Mesenchymal stem cell (in vitro differentiated cells and primary cell): ENCODE data around the gene PTPRG.
A peak's percentile ranks its signal among the peaks of the same experiment; 100 is the strongest.

Source experiments
- DNase-seq: peaks from one replicate; pipeline ENCODE4 v3.0.0-alpha.2; 2013
- H2AFZ ChIP-seq: one replicate; pipeline ENCODE4 v1.6.1; 2013; ENCODE audit warnings: low read depth, mild to moderate bottlenecking, control low read depth, inconsistent platforms, low read length, moderate library complexity
- H2AK5ac ChIP-seq: 2 replicates; pipeline ENCODE4 v1.6.1; 2013; ENCODE audit warnings: low read length, moderate library complexity, mild to moderate bottlenecking, inconsistent platforms; ENCODE audit not compliant: severe bottlenecking
- H2BK120ac ChIP-seq: one replicate; pipeline ENCODE4 v1.6.1; 2013; ENCODE audit warnings: low read depth, mild to moderate bottlenecking, inconsistent platforms, low read length, moderate library complexity
- H2BK12ac ChIP-seq, 2 experiments: one replicate each; pipeline ENCODE4 v1.6.1; 2013; ENCODE audit warnings: inconsistent platforms in 2 of 2, low read length in 2 of 2, mild to moderate bottlenecking in 2 of 2, moderate library complexity in 2 of 2, control low read depth in 1 of 2
- H2BK15ac ChIP-seq: one replicate; pipeline ENCODE4 v1.6.1; 2013; ENCODE audit warnings: mild to moderate bottlenecking, low read depth, inconsistent platforms; ENCODE audit not compliant: poor library complexity, severe bottlenecking
- H2BK5ac ChIP-seq: 2 replicates; pipeline ENCODE4 v1.6.1; 2013; ENCODE audit warnings: low read depth, mild to moderate bottlenecking, low read length, control low read depth, inconsistent platforms; ENCODE audit not compliant: poor library complexity, severe bottlenecking
- H3K14ac ChIP-seq, 2 experiments: one replicate each; pipeline ENCODE4 v1.6.1; 2013; ENCODE audit warnings: inconsistent platforms in 2 of 2, low read length in 2 of 2, control low read depth in 1 of 2, mild to moderate bottlenecking in 1 of 2, moderate library complexity in 1 of 2
- H3K18ac ChIP-seq, 2 experiments: one replicate each; pipeline ENCODE4 v1.6.1; 2013; ENCODE audit warnings: inconsistent platforms in 2 of 2, low read length in 2 of 2, control low read depth in 1 of 2, low read depth in 1 of 2, mild to moderate bottlenecking in 1 of 2
- H3K23ac ChIP-seq, 2 experiments: one replicate each; pipeline ENCODE4 v1.6.1; 2013; ENCODE audit warnings: inconsistent platforms in 2 of 2, low read length in 2 of 2, mild to moderate bottlenecking in 2 of 2, moderate library complexity in 2 of 2, control low read depth in 1 of 2
- H3K27ac ChIP-seq: 2 replicates; pipeline ENCODE4 v1.5.1; 2013; ENCODE audit warnings: mild to moderate bottlenecking, moderate library complexity, low read length, control low read depth, inconsistent platforms; ENCODE audit not compliant: poor library complexity, severe bottlenecking
- H3K27me3 ChIP-seq, 2 experiments: 2 replicates each; pipeline versions ENCODE4 v1.6.1 to v1.7.0; 2013; ENCODE audit warnings: low read length in 2 of 2, mild to moderate bottlenecking in 2 of 2, moderate library complexity in 2 of 2, control low read depth in 1 of 2, inconsistent platforms in 1 of 2; ENCODE audit not compliant: control insufficient read depth in 1 of 2, insufficient read depth in 1 of 2
- H3K36me3 ChIP-seq, 2 experiments: 2 replicates each; pipeline versions ENCODE4 v1.6.1 to v1.7.0; 2013; ENCODE audit warnings: low read length in 2 of 2, control low read depth in 1 of 2, inconsistent platforms in 1 of 2, low read depth in 1 of 2, mild to moderate bottlenecking in 1 of 2; ENCODE audit not compliant: insufficient read depth in 2 of 2, control insufficient read depth in 1 of 2
- H3K4ac ChIP-seq, 2 experiments: one replicate each; pipeline ENCODE4 v1.6.1; 2013; ENCODE audit warnings: inconsistent platforms in 2 of 2, low read length in 2 of 2, mild to moderate bottlenecking in 2 of 2, moderate library complexity in 2 of 2, control low read depth in 1 of 2, low read depth in 1 of 2
- H3K4me1 ChIP-seq: 2 replicates; pipeline ENCODE4 v1.6.1; 2013; ENCODE audit warnings: low read depth, low read length, control low read depth; ENCODE audit not compliant: control insufficient read depth, insufficient read depth
- H3K4me2 ChIP-seq: 2 replicates; pipeline ENCODE4 v1.6.1; 2013; ENCODE audit warnings: low read length, mild to moderate bottlenecking, inconsistent platforms; ENCODE audit not compliant: poor library complexity, severe bottlenecking
- H3K4me3 ChIP-seq, 2 experiments: 2 replicates each; pipeline versions ENCODE4 v1.5.1 to v1.7.0; 2013; ENCODE audit warnings: low read length in 2 of 2, mild to moderate bottlenecking in 2 of 2, control low read depth in 1 of 2, low read depth in 1 of 2; ENCODE audit not compliant: insufficient read depth in 1 of 2
- H3K79me1 ChIP-seq: replicated peaks from 2 replicates; pipeline ENCODE4 v1.6.1; 2013; ENCODE audit warnings: mild to moderate bottlenecking, control low read depth, low read length, inconsistent platforms; ENCODE audit not compliant: poor library complexity, severe bottlenecking
- H3K9ac ChIP-seq: 2 replicates; pipeline ENCODE4 v1.7.0; 2013; ENCODE audit warnings: mild to moderate bottlenecking, low read length, moderate library complexity
- H3K9me3 ChIP-seq: 2 replicates; pipeline ENCODE4 v1.7.0; 2013; ENCODE audit warnings: mild to moderate bottlenecking, low read length; ENCODE audit not compliant: control insufficient read depth
- H4K8ac ChIP-seq: one replicate; pipeline ENCODE4 v1.6.1; 2013; ENCODE audit warnings: inconsistent platforms, mild to moderate bottlenecking, low read length, moderate library complexity
- H4K91ac ChIP-seq: one replicate; pipeline ENCODE4 v1.6.1; 2013; ENCODE audit warnings: mild to moderate bottlenecking, low read length, inconsistent platforms
- WGBS: methylation state at CpG from one replicate; pipeline ENCODE4 v1.1.7; 2013; ENCODE audit warnings: mixed read lengths; 5-methylcytosine and 5-hydroxymethylcytosine counted together

PTPRG gene

DNA sequence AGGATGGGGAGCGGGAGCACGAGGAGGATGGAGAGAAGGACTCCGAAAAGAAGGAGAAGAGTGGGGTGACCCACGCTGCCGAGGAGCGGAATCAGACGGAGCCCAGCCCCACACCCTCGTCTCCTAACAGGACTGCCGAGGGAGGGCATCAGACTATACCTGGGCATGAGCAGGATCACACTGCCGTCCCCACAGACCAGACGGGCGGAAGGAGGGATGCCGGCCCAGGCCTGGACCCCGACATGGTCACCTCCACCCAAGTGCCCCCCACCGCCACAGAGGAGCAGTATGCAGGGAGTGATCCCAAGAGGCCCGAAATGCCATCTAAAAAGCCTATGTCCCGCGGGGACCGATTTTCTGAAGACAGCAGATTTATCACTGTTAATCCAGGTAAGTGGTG lies 642.2 kb downstream of the PTPRG start:
- no peak overlapping the region for H2AK5ac ChIP-seq

GRCh38 chr3:62207197-62207596 lies 645.8 kb downstream of the PTPRG start:
- Histone ChIP-seq H3K27ac (no peak overlapping the region), H3K9ac (no peak overlapping the region), H3K4me1 (no peaks in the 10 kb centered on the region), H4K8ac (no peak overlapping the region), H3K4me3 (no peak overlapping the region), H2AK5ac (no peak overlapping the region), H3K4ac (no peak overlapping the region), H3K14ac (no peak overlapping the region), H3K27me3 (no peaks in the 10 kb centered on the region), H3K9me3 (no peaks in the 10 kb centered on the region), H3K18ac (no peak overlapping the region), H3K23ac (no peak overlapping the region), H2BK12ac (no peak overlapping the region), H2AFZ (no peak overlapping the region), H2BK15ac (no peak overlapping the region), H3K36me3 (peaks cover 22 to 43% of the 10 kb centered on the region in 2 experiments), H4K91ac (no peak overlapping the region), H3K4me2 (no peak overlapping the region), H2BK5ac (no peak overlapping the region), H3K79me1 (no peaks in the 10 kb centered on the region), H2BK120ac (no peak overlapping the region)
- no peak for DNase-seq
- WGBS, result 100% methylated on average over 2 of the region's 3 CpGs

More for the DNA sequence above, 642.2 kb downstream of the PTPRG start:
- no peak overlapping the region for H3K4ac ChIP-seq
- no peak overlapping the region for H3K27ac ChIP-seq
- H3K9ac ChIP-seq, result no peak overlapping the region
- no peak for DNase-seq
- no peak overlapping the region for H3K4me3 ChIP-seq
- H3K9me3 ChIP-seq, result no peaks in the 10 kb centered on the region
- H3K27me3 ChIP-seq, result no peaks in the 10 kb centered on the region
- no peaks in the 10 kb centered on the region for H3K79me1 ChIP-seq
- peaks cover 21 to 53% of the 10 kb centered on the region in 2 experiments for H3K36me3 ChIP-seq
- H2AFZ ChIP-seq, result no peak overlapping the region
- H3K4me2 ChIP-seq, result no peak overlapping the region
- H3K18ac ChIP-seq, result no peak overlapping the region
- 95% methylated on average over 19 of the region's 19 CpGs for WGBS
- no peak overlapping the region for H2BK120ac ChIP-seq
- H2BK15ac ChIP-seq, result no peak overlapping the region
- H3K4me1 ChIP-seq, result no peaks in the 10 kb centered on the region
- no peak overlapping the region for H3K23ac ChIP-seq
- H3K14ac ChIP-seq, result no peak overlapping the region
- peak overlapping the region; percentile 11 for H4K91ac ChIP-seq
- H2BK5ac ChIP-seq, result no peak overlapping the region
- H2BK12ac ChIP-seq, result no peak overlapping the region
- H4K8ac ChIP-seq, result no peak overlapping the region

GRCh38 chr3:62208385-62208784 lies 647.0 kb downstream of the PTPRG start:
- H3K4ac ChIP-seq, result no peak overlapping the region
- no peak overlapping the region for H3K18ac ChIP-seq
- no peak overlapping the region for H2BK5ac ChIP-seq
- H3K9ac ChIP-seq, result no peak overlapping the region
- DNase-seq, result no peak
- no peak overlapping the region for H3K4me3 ChIP-seq
- H2AK5ac ChIP-seq, result no peak overlapping the region
- H3K27ac ChIP-seq, result no peak overlapping the region
- H2BK12ac ChIP-seq, result no peak overlapping the region
- no peaks in the 10 kb centered on the region for H3K79me1 ChIP-seq
- no peak overlapping the region for H2AFZ ChIP-seq
- H2BK120ac ChIP-seq, result no peak overlapping the region
- H4K8ac ChIP-seq, result no peak overlapping the region
- no peaks in the 10 kb centered on the region for H3K27me3 ChIP-seq
- H3K14ac ChIP-seq, result no peak overlapping the region
- WGBS, result 88% methylated on average over 4 of the region's 4 CpGs
- no peak overlapping the region for H3K23ac ChIP-seq
- H4K91ac ChIP-seq, result no peak overlapping the region
- H3K4me2 ChIP-seq, result no peak overlapping the region
- H3K36me3 ChIP-seq, result peaks cover 13 to 39% of the 10 kb centered on the region in 2 experiments
- H2BK15ac ChIP-seq, result no peak overlapping the region
- H3K4me1 ChIP-seq, result no peaks in the 10 kb centered on the region
- H3K9me3 ChIP-seq, result no peaks in the 10 kb centered on the region

DNA sequence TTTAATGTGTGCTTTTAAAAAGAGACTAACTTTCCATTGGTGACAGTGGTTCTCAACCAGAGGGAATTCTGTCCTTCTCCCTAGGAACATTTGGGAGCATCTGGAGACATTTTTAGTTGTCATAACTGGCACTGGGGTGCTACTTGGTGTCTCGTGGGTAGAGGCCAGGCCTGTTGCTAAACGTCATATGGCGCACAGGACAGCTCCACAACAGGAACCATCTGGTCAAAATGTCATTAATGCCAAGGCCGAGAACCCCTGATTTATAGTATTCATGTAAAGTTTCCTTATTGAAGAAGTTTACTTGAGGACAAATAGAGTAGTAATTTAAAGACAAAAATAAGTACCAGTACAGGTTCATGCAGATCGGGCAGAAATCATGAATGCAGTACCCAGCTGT lies 647.7 kb downstream of the PTPRG start:
- Histone ChIP-seq H3K4me3 (no peak overlapping the region), H3K79me1 (no peaks in the 10 kb centered on the region), H3K23ac (no peak overlapping the region), H3K27ac (no peak overlapping the region), H2AK5ac (no peak overlapping the region), H3K18ac (no peak overlapping the region), H2AFZ (no peak overlapping the region), H3K9ac (no peak overlapping the region), H2BK15ac (no peak overlapping the region), H2BK120ac (no peak overlapping the region), H4K8ac (no peak overlapping the region), H3K27me3 (no peaks in the 10 kb centered on the region), H3K4ac (no peak overlapping the region), H2BK5ac (no peak overlapping the region), H3K4me1 (no peaks in the 10 kb centered on the region), H3K4me2 (no peak overlapping the region), H3K14ac (no peak overlapping the region), H3K36me3 (peaks cover 9 to 34% of the 10 kb centered on the region in 2 experiments), H4K91ac (no peak overlapping the region), H3K9me3 (no peaks in the 10 kb centered on the region), H2BK12ac (no peak overlapping the region)
- 97% methylated on average over 4 of the region's 5 CpGs for WGBS
- no peak for DNase-seq
